Stimulated activated naive CD4-positive, alpha-beta T cell treated with Interleukin-2 at 50 U/mL for 16 hours (primary cell): ENCODE results near the gene LRRC27.

Experiments used
- DNase-seq: peaks from one replicate; lab custom pipeline; 2025; lab: John Stamatoyannopoulos, UW

LRRC27 gene

DNA sequence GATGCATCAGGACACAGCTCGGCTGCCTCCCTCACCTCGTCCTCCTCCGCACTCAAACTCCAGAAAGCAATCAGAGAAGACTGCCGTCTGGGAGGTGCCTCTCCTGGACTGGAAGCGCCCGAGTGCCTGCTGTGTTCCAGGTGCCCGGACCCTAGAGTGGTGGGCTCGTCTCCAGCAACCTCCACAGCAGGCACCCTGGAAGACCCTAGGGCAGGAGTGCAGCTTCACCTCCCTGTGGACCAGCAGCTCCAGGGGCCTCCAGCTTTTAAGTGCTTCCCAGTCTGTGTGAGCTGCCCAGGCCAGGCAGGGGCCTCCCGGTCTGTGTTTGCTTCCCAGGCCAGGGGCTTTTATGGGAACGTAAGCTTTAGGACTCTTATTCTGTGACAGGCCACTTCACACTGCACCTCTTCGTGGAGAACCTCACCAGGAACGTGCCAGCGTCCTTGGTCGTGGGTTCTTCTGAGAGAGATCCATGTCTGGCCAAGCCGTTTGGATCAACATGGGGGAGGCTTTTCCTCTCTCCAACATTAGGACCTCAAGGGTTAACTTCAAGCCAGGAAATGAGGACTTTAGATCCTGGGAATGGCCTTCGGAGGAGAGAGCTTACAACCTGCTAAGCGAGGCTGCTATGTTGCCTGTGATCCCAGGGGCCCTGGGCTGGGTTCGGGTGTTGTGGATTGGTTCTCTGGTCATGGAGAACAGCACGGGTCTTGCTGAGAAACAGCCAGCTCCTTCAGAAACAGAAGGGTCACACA, 59.1 kb downstream of the LRRC27 start:
- DNase-seq = no peak

DNA sequence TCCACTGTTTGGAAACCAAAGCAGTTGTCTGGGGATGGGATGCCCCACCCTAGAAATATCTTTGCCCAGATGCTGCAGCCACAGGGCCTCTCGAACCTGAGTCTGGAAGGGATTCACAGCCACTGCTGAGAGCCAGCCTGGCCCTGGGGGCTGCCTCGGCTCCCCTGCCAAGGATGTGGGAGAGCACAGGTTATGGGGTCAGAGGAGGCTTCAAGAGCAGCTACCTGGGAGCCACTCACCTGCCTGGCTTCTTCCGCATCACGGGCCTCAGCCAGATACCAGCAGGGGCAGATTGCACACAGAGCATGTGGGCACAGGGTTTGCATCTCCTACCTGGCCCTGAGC, 59.7 kb downstream of the LRRC27 start:
- no peak for DNase-seq

DNA sequence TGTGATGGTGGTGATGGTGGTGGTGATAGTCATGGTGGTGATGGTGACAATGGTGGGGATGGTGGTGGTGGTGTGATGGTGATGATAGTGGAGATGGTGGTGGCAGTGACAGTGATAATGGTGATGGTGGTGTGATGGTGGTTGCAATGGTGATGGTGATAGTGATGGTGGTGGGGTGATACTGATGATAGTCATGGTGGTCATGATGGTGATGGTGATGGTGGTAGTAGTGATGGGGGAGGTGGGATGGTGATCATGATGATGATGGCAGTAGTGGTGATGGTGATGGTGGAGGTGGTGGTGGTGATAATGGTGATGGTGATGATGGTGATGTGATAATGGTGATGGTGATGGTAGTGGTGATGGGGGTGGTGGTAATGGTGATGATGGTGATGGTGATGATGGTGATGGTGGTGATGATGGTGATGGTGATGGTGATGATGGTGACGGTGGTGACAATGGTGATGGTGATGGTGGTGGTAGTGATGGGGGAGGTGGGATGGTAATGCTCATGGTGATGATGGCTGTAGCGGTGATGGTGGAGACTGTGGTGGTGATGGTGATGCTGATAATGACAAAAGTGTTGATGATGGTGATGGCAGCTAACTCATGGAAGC, 60.3 kb downstream of the LRRC27 start:
- no peak for DNase-seq

DNA sequence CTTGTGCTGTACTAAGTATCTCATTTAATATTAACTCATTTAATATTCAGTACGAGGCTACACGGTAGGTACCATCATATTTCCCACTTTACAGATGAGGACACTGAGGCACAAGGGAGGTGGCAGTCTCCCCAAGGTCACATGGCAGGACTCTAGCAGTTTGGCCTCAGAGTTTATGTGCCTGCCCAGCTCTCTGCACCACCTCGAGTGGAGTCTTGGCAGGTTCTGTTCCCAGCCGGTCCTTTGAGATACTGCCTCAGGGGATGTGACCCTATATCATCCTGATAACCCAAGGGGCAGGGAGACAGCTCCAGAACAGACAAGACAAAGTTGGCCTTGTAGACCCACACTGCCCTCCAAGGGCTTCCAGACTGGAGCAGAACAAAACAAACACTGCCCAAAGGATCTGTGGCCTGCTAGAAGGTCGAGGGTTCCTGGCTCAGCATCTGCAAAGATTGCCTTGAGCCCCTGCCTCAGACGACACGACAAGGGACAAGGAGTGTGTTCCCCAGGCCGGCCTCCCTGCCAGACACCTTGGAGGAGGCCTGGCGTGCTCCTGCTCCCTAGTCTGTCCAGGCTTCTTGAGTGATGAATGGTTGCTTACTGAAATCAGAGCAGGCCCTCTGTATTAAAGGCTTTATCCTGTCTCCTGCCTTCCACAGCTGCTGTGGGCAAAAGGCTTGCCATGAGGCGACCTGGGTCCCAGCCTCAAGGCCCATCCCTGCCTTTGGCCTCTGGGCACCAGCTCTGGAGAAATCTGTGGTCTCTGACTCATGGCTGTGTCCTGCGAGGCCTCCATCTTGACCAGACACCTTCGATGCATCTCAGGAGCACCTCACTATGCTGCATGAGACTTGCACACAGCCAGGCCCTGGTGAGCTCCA, 61.1 kb downstream of the LRRC27 start:
- no peak for DNase-seq

DNA sequence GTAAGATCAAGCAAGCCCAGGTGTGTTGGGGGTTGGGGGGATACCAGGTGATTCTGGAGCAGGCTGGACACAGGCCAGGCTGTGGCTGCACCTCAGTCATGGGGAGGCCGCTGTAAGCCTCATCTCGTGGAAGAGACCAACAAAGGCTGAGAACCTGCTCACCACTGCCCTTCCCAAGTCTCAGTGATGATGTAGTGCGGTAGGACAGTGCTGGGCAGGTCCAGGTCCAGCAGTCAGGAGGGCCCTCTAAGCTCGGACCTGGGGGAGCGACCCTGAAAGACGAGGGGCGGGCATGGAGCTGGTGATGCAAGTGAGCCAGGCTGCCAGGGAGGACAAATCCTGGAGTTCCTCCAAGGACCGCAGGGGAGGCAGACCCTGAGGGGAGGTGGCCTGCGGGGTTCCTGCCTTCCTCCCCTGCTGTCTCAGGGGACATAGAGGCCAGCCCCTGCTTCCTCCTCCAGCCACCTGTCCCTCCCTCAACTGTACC, 61.7 kb downstream of the LRRC27 start:
- DNase-seq = no peak

DNA sequence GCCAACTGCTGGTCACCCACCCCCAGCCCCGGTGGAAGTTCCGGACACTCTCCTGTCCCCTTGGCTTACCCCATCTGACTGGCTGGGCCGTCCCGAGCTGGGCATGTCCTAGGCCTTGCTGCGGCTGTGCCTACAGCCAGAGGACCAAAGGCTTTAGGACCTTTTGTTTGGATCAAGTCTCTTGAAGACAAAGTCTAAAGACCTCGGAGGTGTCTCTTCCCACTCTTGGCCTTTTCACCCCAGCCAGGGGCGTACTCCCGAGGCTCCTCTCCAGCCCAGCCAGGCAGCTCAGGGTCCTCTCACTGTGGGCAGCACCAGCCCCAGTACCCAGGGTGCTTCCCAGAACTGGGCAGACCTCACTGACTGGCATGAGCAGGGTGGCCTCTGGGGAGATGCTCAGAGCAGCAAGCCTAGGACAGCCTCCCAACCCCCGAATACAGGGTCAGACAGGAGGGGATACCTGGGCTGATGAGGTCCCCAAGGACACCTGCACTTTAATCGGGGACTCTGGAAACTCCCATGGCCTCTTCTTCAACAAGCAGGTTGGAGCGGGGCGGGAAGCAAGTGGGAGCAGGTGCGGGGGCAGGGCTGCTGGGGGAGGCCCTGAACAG, 62.3 kb downstream of the LRRC27 start:
- no peak for DNase-seq

DNA sequence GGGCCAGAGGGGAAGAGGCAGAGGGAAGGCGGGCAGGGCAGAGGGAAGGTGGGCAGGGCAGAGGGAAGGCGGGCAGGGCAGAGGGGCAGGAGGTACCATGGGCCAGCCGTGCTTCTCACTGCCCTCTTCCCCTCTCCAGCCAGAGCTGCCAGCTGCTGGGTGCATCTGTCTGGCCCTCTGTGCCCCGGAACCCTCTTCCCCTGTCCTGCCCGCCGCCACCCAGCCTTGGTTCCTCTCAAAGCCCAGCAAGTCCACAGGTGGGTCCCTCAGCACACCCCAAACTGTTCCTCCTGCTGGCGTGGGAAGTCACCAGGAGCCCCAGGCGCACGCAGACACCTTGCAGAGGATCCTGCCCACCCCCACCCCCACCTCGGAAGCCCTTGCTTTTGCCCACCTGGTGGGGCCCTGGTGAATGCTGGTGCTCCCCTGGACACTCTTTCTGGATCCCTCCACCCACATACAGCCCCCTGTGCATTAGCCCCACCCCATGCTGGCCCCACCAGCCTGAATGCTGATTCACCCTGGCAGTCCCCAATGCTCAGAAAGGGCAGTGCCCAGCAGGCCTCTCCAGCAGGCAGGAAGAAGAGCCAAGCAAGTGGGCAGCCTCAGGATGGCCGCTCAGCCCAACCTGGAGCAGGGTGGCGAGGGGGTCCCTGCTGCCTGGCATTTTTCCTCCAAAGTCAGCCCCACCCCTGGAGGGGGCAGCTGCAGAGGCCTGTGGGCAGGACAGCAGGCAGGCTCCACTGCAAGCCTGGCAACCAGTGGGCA, 63.1 kb downstream of the LRRC27 start:
- no peak for DNase-seq

DNA sequence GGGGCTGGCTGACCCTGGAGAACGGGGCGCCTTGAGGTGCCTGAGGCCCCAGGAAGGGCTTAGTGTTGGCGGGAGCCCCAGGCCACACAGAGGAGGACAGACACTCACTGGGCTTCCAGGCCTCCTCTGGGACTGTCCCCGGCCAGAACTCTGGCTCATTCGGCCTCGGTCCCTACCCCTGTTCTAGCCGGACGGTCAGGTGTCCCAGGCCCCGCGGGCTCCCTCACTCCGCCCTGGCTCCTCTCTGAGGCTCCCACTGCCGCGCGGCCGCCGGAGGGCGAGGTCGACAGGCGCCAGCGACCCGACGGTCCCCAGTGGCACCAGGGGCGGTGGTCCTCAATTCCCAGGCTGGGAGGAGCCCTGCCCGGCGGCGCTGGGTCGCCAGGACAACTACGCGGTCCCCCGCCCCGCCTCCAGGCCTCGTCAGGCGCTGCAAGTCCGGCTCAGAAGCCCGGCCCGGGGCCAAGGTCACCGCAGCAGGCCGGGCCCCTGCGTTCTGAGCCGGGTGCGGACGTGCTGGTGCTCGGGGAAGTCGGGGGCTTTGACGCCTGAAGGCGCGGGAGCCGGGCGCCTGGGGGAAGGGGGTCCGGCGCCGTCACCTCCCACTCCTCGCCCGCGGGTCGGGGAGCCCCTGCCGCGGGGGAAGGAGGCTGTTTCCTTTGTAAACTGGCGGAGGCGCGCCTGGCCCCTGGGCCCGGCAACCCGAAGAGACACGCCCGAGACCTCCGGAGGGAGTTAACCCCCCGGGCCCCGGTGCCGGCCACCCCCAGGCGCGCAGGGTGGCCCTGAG, 63.9 kb downstream of the LRRC27 start:
- peak; percentile 21 for DNase-seq

DNA sequence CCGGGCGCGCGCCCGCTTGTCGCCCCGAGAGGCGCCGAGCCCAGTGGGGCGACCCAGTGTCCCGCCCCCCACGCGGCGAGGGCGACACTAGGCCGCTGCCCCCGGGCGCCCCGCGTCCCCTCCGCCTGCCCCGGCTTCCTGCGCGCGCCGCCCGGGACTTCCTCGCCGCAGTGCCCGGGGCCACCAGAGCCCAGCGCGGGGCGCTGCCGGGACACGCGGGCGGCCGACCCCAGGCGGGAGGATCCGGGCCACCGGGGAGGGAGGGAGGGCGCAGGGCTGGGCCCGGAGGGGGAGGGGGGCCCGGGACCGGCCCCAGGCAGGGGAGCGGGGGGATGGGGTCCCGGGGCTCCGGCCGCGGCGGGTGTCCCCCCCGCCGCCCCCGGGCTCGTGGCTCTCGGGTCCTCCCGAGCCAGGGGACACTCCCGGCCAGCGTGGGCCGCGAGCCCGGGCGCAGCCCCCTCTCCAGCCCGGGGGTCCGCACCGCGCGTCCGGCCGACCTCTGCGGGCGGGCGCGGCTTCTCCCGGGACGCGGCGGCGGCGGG, 64.6 kb downstream of the LRRC27 start:
- peak; percentile 42 for DNase-seq

DNA sequence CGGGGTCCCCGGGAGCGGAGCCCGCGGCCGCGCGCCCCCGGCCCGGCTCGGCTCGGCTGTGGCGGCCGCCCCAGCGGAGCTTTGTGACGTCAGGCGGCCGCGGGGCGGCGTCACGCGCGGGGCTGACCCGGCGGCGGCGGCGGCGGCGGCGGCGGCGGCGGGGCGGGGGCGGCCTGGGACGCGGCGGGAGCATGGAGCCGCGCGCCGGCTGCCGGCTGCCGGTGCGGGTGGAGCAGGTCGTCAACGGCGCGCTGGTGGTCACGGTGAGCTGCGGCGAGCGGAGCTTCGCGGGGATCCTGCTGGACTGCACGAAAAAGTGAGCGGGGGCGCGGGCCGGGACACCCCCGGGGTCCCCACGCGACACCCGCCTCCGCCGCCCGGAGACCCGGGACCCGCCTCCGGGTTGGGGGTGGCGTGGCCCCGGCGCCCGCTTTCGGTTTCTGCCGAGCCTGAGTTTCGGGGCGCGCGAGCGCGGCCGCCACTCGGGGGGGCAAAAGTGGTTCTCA, 65.1 kb downstream of the LRRC27 start, which contains the start of gene PWWP2B:
PWWP2B (plus strand) TSS at position 165 of the 506 bp plus-strand sequence; CDS start at position 192, 27 bp downstream.
- peak; percentile 37 for DNase-seq

DNA sequence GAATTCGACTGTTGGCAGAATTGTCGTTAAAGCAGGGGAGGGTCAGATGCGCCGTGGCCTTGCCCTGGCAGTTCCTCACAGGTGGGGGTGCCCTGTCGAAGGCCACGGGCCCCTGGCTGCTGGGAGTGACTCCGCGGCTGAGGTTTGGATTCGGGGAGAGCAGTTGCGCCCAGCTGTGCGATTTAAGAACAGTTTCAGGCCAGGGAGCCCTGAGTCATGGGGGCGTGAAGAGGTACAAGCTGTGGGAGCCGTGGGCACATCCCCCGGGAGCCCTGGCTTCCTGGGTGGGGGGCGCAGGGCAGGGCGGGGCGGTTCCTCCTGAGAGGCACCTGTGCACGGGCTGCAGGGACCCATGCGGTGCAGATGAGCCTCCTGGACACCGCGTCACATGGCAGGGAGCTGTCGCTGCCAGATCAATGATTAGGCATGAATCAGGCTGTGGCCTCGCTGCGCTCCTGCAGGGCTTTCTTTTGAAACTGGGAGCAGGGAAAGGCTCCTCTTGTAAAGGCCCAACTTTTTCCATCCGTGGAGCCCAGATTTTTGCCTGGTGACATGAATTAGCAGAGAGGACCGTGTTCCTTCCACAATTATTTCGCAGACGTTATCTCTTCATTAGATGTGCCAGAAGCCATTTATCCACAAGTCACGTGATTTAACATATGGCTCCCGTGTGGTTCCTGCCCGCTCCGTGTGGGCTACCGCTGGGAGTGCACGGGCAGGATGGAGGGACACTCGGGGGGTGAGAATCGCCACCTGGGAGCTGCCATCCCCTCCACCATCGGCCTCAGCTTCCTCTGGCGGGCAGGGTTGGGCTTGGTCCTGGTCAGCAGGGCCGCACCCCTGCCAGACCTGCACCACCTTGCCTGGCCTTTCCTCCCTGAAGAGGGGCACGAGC, 65.9 kb downstream of the LRRC27 start:
- peak; percentile 29 for DNase-seq

DNA sequence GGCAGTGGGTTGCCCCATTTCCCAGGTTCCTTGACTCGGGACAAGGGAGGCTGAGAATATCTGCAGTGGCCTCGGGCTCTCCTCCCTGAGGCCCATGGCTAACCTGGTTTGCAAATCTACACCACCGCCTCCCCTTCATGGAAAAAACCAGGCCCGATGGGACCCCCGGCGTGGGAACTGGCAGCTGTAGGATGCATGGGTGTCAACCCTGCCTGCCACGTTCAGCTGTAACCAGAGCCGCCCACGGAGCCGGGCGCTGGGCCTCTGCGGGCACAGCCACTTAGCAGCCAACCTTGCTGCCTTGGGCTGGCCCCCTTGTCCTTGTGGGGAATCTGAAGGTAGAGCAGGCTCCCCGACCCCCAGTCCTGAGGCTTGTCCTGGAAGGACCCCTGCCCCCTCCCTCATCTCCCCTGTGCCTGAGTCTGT, 66.6 kb downstream of the LRRC27 start:
- DNase-seq = no peak

DNA sequence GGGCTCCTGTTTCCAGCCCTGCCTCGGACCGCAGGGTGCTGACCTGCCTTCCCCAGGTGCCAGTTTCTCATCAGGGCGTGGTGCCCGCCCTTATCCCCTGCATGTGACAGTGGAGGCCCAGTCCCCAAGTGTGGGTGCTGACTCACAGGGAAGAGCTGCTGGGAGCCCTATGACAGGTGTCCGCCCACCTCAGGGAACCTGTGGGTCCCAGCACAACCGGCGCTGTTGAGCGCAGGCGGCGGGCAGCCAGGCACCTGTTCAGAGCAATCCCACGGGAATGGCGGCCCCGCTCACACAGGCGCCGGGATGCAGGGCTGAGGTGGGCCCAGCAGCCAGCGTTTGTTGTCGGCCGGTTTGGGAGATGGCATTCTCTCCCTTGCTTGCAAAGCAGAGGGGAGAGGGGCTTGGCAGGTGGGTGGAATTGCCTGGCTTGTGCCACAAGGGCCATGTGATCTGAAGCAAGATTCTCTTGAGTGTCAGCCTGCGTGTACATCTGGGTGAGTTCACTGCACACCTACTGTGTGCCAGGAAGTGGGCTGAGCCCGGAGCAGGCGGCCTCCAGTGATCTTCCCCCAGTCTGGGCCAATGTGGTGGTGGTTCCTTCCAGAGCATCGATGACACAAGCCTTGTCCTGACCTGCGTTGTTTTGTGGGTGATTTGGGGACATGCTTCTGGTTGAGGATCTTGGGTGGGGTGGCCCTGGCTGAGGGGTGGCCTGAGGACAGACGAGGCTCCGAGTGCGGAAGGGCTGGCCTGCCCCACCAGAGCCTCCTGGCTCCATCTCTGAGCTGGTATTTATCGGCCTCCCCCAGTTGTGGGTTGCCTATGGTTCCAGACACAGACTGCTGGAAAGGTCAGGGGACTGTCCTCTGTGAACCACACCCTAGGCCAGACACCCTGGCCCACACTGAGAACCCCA, 67.4 kb downstream of the LRRC27 start:
- no peak for DNase-seq

DNA sequence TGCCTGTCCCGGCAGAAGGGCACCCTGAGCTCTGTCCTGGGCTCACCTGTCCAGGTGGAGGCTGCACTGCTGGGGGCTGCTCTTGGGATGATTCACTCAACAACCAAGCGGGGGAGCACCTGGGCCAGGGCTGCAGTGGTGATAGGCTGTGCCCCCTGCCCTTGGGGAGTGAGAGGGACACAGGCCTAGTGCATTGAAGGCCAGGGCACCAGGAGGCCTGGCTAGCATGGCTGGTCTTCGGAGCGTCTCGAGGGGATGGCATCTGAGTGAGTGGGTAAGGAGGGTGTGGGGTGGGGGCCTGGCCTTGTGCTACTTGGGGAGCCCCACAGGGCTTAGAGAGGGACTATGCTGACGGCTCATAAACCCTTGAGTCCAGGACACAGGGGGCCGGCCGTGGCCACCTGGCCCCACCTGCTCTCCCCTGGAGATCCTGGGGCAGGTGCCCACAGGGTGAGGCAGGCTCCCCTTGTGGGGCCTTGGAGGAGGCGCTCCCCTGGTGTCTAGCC, 68.1 kb downstream of the LRRC27 start:
- no peak for DNase-seq

DNA sequence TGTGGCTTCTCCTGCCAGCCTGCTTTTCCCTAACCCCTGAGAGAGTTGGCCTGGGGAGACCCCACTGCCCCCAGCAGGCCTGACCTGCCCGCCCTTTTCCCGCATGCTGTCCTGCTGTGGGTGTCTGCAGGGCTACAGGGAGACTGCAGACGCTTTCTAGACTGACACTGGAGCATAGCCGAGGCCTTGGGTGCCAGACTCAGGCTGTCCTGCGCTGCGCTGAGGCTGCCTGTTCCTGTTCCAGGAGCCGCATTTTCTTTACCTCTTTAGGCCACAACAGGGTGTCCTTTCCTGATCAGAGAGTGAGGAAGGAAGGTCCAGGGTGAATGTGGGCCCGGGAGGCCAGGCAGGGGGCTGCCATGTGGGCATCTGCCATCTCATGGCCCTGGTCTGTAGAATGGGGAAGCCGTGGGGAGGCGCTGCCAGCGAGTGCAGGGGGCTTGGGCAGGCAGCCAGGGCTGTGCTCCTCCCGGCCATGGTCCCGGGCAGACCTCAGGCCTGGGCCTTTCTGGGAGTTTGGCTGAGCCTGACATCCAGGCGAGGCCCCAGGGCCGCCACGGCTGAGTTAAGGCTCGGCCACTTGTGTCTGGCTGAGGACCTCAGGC, 68.7 kb downstream of the LRRC27 start:
- DNase-seq = no peak

DNA sequence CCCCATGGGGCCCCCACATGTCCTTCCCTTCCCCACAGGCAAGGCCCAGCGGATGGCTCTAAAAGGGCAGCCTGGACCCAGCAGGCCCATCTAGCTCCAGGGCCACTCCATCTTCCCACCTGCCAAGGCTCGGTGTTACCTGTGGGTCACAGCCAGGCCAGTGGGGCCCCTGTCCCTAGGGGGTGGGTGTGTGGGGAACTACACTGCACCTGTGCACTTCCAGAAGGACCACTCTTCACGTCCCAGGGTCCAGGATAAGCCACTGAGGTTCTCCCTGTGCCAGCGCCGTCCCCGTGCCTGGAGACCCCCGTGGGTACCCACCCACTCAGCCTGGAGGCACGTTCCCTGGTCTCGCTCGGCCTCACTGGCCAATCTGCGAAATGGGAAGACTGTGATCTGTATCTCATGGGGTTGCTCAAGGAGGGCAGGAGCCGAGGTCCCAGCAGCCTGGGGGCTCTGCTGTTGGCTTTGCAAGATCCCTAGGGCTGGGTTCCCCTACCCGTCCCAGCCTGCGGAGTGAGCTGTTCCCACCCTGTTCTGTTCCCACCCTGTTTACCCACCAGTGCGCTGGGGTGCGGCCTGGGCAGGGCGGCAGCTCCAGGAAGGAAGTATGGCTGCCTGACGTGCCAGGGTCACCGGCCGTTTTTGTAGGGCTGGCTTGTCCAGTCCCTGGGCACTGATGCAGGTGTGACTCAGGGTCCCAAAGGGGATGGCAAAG, 69.6 kb downstream of the LRRC27 start:
- DNase-seq = no peak
